SK-N-SH (cell line): ENCODE results near the gene RBM15B.

Source experiments
- CHD2 ChIP-seq: fragments of 150-350 bp; IDR thresholded peaks from 2 replicates; pipeline ENCODE4 v1.6.1; 2018; ENCODE audit warnings: low read length; ENCODE audit not compliant: partially characterized antibody
- CTCF ChIP-seq: fragments of 200-600 bp; sonication (generic); IDR thresholded peaks from 2 replicates; pipeline ENCODE4 v1.6.1; 2017; ENCODE audit warnings: antibody characterized with exemption, mild to moderate bottlenecking, moderate library complexity
- EZH2phosphoT487 ChIP-seq: fragments of 200-600 bp; sonication (generic); IDR thresholded peaks from 2 replicates; pipeline ENCODE4 v1.6.1; 2017; ENCODE audit warnings: low read depth, mixed run types, mild to moderate bottlenecking, antibody characterized with exemption, moderate library complexity, borderline replicate concordance
- JUND ChIP-seq: IDR thresholded peaks from 2 replicates; pipeline ENCODE4 v1.4.0; 2012
- MAX ChIP-seq: IDR thresholded peaks from 2 replicates; pipeline ENCODE4 v1.4.0; 2012; ENCODE audit warnings: low read depth
- MXI1 ChIP-seq: IDR thresholded peaks from 2 replicates; pipeline ENCODE4 v1.6.1; 2012; ENCODE audit warnings: mild to moderate bottlenecking, low read depth, low read length, improper control_type of control experiment
- POLR2AphosphoS5 ChIP-seq: IDR thresholded peaks from 2 replicates; pipeline ENCODE4 v1.6.1; 2012; ENCODE audit warnings: low read depth, low read length
- RAD21 ChIP-seq: IDR thresholded peaks from 2 replicates; pipeline ENCODE4 v1.6.1; 2012; ENCODE audit warnings: mild to moderate bottlenecking, low read length
- RXRA ChIP-seq: IDR thresholded peaks from 2 replicates; pipeline ENCODE4 v1.4.0; 2012; ENCODE audit warnings: low read depth, mild to moderate bottlenecking, borderline replicate concordance
- SIN3A ChIP-seq: IDR thresholded peaks from 2 replicates; pipeline ENCODE4 v1.6.1; 2012; ENCODE audit warnings: low read depth, mild to moderate bottlenecking, low read length, moderate library complexity, borderline replicate concordance
- SMC3 ChIP-seq: IDR thresholded peaks from 2 replicates; pipeline ENCODE4 v1.6.1; 2012; ENCODE audit warnings: low read depth, low read length, improper control_type of control experiment

- TF ChIP-seq RAD21 (no peak), CTCF (no peak), CHD2 (no peak), EZH2phosphoT487 (no peak), SMC3 (no peak), MAX (no peak), JUND (no peak), SIN3A (no peak), POLR2AphosphoS5 (no peak), RXRA (no peak), MXI1 (no peak)
Observed at GRCh38 chr3:51360806-51361205, 30.3 kb upstream of the RBM15B start.
